Liver (tissue), 3 donors: ENCODE measurements around the gene PTPRD.

Experiments used
- GABPA ChIP-seq, 2 donors: IDR thresholded peaks in 1 of 2; conservative IDR thresholded peaks in 1 of 2; 2 replicates each; pipeline ENCODE4 v1.6.1; 2016; ENCODE audit warnings: antibody characterized with exemption in 2 of 2, mild to moderate bottlenecking in 1 of 2, moderate library complexity in 1 of 2
- HNF4A ChIP-seq, 2 donors: conservative IDR thresholded peaks; 2 replicates each; pipeline ENCODE4 v1.6.1; 2016; ENCODE audit warnings: antibody characterized with exemption in 2 of 2, mild to moderate bottlenecking in 2 of 2
- RAD21 ChIP-seq, 2 donors: IDR thresholded peaks; 2 replicates each; pipeline ENCODE4 v1.6.1; 2016; ENCODE audit warnings: antibody characterized with exemption in 2 of 2, mild to moderate bottlenecking in 2 of 2
- REST ChIP-seq: IDR thresholded peaks from 2 replicates; pipeline ENCODE4 v1.6.1; 2016; ENCODE audit warnings: antibody characterized with exemption, mild to moderate bottlenecking
- RXRA ChIP-seq, 2 donors: IDR thresholded peaks; 2 replicates each; pipeline ENCODE4 v1.6.1; 2017 to 2018; ENCODE audit warnings: antibody characterized with exemption in 2 of 2, mild to moderate bottlenecking in 1 of 2
- TF ChIP-seq, protein P1 (sequence below): fragments of 150-350 bp; IDR thresholded peaks from 2 replicates; pipeline ENCODE4 v1.5.1; 2017; ENCODE audit warnings: improper control_type of control experiment, low read depth, low read length; ENCODE audit not compliant: missing input control
- TF ChIP-seq, protein P2 (sequence below): IDR thresholded peaks from 2 replicates; pipeline ENCODE4 v1.6.1; 2016; ENCODE audit warnings: antibody characterized with exemption
- donor health status: healthy.
- donor health status: healthy.

DNA sequence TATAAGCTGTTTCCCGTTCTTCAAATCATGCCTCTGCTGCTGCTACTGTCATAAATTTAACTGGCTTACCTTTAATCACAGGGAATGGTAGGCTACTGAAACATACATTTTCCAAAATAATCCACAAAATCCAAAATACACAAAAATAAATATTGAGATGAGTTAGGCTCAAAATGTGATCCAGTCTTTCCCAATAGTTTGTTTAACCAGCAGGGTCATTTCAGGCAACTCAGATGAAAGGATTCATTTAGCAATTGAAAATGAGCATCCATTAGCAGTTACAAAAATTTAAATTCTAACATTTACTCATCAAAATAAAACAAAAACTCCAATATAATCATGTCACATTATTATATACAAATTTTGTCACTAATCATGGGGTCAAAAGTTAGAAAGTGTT is 1797.6 kb downstream of the PTPRD start:
- TF ChIP-seq RAD21 (IDR thresholded peaks at IDR 0.05) (no peak), REST (no peak), HNF4A (conservative IDR thresholded peaks at IDR 0.05) (peak in 1 of 2 donors; percentile 31), RXRA (IDR thresholded peaks at IDR 0.05) (peak; percentile 75 to 87), GABPA (IDR thresholded peaks at IDR 0.05 in 1 of 2, conservative IDR thresholded peaks at IDR 0.05 in 1 of 2) (no peak)
- TF ChIP-seq, protein P1, sequence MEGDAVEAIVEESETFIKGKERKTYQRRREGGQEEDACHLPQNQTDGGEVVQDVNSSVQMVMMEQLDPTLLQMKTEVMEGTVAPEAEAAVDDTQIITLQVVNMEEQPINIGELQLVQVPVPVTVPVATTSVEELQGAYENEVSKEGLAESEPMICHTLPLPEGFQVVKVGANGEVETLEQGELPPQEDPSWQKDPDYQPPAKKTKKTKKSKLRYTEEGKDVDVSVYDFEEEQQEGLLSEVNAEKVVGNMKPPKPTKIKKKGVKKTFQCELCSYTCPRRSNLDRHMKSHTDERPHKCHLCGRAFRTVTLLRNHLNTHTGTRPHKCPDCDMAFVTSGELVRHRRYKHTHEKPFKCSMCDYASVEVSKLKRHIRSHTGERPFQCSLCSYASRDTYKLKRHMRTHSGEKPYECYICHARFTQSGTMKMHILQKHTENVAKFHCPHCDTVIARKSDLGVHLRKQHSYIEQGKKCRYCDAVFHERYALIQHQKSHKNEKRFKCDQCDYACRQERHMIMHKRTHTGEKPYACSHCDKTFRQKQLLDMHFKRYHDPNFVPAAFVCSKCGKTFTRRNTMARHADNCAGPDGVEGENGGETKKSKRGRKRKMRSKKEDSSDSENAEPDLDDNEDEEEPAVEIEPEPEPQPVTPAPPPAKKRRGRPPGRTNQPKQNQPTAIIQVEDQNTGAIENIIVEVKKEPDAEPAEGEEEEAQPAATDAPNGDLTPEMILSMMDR: no peak
- TF ChIP-seq, protein P2, sequence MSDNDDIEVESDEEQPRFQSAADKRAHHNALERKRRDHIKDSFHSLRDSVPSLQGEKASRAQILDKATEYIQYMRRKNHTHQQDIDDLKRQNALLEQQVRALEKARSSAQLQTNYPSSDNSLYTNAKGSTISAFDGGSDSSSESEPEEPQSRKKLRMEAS: no peak
